NCI-H2227 treated with DMSO at 0.1 percent for 48 hours (cell line): ENCODE measurements around the gene GRIK3.

ENCODE experiments used
- DNase-seq: peaks from one replicate; lab custom pipeline; 2025; lab: John Stamatoyannopoulos, UW

The GRIK3 gene

DNA sequence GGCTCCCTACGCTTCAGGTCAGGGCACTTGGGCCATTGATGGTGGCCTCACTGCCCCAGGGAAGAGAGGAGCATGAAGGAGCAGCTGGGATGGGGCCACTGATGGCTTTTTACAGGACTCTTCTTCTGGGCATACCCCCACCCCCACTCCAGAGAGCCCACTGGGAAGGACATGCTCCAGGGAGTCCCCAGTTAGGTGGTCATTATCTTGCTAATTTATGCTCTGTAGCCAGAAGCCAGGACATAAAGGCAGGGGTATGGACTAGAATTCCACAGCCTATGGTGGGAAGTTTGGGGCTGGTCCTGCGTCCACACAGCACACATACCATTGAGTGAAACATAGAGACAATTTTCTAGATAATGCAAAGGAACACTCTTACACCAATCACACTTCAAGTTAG is 8.8 kb upstream of the GRIK3 start:
- DNase-seq = no peak

DNA sequence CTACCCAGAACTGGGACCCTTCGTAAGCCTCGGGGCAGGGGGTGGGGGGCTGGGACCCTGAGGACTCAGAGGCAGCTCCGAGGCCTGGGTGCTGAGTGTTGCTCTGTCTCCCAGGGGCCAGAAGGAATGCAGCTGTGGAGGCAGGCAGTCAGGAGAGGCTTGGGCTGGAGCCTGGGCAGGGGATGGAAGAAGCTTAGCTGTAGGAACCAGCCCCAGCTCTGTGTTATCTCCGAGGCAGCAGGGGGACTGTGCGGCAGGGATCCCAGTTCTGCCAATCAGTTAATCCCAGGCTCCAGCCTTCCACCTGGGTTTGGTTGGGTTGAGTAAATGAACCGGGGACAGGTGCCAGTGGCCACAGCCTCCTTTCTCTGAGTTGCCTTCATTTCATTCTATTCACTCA is 8.2 kb upstream of the GRIK3 start:
- DNase-seq = no peak

DNA sequence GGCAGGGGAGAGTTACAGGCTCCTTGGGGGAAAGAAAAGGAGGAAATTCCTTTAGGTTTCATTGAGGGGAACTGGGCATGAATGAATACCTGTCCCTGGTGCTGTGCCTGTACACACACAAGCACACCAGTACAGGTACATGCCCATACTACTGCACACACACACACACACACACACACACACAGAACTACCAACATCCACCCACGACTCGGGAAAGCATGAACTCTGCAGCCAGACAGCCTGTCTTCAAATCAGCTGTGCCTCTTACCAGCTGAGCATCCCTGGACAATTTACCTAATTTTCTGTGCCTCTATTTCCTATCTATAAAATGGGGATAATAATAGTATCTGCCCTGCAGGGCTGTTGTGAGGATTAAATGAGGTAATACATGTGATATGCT is 7.2 kb upstream of the GRIK3 start:
- no peak for DNase-seq

DNA sequence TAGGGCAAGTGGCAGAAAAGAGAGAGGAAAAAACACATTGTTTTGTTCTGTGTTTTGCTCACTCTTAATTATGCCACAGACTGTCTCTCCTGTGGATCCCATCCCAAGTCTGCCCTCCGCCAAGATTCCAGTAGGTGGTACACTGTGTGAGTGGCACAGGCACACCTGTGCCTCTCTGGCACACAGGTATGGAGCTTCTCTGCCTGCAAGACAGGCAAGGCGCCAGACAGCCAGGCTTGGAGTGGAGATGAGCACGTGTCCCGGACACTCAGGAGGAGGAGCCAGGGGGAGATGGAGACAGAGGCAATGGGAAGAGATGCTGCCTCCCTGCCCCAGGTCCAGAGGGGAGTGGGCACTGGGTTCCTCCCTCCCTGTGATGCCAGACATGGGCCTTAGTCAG is 6.5 kb upstream of the GRIK3 start:
- no peak for DNase-seq

DNA sequence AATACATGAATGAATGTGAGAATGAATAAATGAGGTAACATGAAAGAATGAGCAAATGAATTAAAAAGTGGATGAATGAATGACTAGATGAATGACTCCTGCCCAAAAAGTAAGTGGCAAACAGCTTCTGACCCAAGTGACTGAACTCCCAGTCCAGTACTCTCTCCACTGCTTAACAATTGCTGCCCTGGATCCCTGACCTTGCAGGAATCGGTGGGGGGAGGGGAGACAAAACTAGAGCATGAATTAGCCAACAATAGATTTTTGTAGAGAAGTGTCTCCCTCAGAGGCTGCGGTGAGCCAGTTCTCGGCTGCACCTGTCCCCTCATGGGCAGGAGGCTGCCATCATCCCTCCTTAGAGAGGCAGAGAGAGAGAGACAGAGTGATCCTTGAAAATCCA is 5.9 kb upstream of the GRIK3 start:
- peak; percentile 29 for DNase-seq

DNA sequence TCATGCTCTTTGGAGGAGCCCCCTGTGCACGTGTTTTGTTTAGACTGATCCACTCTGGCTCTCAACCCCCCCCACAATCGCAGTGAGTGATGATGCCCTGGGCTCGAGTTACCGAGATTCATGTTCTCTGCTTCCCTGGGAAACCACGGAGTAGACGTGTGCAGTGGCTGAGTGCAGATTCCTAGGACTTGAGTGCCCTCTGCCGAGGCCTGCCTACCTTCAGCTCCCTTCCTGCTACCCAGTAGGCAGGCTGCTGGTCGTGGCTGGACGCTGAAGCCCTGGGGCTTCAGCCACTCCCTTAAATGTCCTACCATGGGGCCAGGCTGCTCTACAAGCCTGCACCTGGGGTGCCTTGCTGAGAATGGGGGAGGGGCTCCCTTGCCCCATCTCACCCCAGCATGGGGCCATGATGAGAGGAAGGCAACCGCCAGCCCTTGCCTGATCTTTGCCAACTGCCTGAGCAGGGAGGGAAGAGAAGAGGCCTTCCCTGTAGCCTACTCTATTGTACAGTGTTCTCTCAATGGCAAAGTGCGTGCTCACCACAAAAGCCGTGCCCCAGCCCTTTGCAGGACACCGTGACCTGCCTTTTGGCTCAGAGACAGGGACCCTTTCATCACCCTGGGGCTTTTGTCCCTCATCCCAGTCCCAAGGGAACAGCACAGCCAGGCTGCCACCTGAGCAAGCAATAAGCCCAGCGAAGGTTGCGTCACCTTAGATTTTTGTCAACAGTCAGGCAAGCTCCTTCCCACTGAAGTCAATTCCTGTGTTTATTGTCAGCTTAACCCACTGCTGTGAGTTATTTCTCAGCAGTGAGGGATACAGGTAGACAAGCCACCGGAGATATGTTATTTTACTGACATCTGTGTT is 4.1 kb upstream of the GRIK3 start:
- DNase-seq = peak; percentile 54

DNA sequence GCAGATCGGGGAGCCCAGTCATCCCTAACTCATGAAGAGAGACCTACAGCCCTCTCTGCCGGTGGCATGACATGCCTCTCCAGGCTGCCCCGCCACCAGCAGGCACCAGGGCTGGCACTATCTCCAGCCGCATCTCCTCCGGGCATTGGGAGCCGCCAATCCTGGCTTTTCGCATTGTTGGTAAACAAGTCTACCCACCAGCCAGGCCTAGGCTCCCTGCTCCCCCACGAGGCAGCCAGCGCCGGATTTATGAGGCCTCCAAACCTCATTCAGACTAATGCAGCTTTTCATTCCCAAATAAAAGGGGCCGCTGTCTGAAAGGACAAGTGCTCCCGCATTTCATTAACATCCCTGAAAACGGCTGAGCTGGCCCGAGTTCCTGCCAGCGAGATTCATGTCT is 3.4 kb upstream of the GRIK3 start:
- no peak for DNase-seq

DNA sequence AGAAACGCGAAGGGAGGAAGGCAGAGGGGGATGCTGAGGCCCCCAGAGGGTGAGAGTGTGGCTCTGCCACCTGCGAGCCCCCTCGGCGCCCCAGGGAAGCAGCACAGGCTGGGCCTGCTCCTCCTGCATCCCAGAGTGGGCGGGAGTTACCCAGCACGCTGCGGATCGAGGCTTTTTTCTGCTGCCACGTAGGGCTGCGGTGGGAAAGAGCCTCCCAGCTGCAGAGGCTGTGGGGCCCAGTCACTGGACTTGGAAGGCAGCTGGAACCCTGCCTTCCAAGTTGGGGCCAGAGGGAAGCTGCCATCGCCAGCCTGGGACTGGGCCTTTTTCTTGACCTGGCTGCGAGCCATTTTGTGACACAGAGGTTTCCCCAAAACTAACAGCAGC is 2.3 kb upstream of the GRIK3 start:
- no peak for DNase-seq

DNA sequence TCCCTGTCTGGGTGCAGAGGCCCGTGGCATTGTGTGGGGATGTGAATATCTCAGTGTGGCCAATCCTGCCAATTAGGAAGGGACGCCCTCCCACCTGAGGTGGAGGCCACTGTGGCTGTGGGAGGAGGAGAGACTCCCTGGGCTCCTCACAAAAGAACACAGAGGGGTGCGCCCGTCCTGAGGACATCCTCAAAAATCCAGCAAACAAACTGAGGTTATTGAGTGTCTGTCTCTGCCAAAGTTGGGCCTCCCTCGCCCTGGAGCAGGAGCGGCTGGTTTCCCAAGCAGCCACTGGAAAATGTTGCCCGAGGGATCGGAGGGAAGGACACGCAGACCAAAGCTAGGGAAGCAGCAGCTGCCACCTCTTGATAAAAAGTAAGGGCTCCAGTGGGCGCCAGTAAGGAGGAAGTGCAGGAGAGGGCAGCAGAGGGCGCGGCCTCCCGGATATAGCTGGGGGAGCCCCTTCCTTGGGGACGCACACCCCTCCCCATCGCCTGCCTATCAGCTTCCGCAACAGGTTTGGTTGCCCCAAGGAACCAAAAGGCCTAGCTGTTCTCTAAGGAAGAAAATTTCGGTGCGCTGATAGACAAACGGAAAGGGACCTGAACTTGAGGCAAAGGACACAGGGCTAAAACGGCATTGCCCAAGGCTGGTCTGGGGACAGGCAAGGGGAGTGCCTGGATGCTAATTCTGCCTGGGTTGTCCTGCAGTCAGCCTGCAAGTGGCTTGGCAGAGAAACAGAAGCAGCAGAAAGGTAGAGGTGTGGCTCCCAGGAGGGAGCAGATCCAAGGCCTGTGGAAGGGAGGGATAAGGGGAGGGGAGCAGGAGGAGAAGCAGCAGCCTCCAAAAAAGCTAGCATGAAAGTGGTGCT is 1.7 kb upstream of the GRIK3 start:
- no peak for DNase-seq

DNA sequence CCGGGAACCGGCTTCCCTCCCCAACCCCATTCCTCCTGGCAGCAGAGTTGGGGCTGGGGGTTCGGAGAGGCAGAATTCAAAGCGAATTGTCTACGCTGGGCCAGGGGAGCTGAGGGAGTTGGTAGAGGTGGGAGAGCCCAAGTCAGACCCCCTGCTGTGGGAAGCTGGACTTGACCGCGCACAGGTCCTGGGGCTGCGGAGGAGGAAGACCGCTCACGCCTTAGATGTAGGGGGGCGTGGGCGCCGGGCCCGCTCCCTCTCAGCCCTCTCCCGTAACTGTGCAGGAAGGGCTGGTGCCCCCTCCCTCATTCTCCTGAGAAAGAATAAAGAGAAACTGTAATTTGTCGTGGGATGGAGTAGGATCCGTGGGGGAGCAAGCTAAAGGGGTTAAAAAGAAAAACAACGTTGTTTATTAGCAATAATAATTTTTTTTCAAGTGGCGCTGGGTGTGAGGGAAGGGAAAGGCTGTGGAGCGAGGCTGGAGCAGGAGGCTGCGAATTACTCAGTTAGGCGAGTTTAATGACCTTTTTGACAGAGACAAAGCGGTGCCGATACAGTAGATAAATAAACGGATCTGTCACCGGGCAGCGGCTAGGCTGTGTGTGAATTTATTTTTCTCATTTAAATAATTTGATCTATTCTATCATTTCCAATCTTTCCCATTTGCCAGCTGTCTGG is 838 bp upstream of the GRIK3 start:
- DNase-seq = no peak

DNA sequence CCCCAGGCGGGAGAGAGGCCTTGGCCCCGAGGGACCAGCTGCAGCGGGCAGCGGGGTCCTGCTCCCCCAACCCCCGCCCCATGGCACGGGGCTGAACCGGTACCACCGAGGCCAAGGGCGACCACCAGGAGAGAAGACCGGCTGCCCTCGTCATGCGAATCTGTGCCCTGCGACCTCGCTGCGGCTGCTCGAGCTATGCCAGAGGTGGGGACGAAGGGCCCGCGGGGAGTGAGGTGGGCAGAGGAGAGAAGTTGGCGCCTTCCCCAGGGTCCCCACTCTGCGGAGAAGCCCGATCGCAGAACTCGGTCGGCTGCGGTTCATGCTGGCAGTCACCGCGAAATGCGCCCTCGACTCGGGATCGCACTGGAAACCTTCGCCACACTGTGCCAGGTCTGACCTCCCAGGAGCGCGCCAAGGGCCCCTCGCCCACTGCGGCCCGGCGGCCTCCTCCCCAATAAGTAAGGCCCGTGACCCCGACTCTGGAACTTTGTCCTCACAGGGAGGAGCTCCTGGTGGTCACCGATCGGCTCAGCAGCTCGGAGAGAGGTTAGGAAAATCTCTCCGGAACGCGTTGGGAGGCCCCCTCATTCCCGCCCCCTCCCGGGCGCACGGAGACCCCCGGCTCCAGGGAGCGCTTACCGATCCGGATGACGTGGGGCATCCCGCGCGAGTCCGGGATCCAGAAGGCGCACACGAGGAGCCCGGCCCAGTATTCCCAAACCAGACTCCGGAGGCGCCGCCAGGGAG is 787 bp downstream of the GRIK3 start:
- DNase-seq = no peak

DNA sequence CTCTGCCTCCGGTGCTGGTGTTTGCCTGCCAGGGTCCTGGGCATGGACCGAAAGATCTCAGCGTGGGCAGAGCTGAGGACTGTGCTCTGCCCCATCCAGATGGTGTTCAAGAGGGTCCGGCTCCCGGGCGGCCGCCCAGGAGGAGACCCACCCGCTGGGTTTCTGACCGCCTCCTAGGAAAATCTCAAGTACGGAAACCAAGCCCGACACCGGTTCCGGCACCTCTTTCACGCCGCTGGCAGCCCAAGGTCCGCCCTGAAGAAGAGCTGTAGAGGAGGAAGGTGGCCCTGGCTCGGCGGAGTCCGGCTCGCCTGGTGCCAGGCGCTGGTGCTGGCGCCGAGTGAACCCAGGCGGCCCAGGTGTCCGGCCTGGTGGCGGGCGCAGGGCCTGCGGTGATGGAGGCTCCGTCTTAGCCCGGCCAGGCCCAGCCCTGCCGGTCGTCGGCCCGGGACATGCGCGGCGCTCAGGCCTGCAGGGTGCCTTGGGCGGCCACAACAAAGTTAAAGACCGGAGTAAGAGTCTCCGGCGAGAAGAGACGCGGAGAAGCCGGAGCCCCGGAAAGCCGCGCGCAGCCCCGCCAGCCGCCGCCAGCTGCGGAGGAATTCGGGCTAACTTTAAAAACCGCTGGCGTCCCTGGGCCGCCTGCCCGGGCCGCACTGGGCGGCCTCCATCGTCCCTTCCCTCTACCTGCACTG is 1.5 kb downstream of the GRIK3 start:
- DNase-seq = no peak

DNA sequence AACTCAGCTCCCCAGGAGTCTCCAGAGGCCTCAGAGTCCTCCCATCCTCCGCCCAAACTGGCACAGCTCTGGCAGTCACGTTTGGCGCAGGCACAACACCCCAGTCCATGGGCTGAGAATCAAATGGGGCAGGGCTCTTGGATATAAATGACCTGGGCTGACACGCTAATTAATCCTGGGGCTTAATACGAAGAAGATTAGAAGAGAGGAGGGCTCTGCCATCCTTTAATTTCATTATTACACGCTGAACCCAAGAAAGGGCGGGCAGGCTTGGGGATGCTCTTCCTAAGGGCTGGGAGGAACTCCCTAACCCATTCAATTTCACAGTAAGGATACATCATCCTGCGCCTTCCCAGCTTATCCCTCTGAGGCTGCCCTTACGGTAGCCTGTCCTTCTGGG is 2.4 kb downstream of the GRIK3 start:
- DNase-seq = no peak

DNA sequence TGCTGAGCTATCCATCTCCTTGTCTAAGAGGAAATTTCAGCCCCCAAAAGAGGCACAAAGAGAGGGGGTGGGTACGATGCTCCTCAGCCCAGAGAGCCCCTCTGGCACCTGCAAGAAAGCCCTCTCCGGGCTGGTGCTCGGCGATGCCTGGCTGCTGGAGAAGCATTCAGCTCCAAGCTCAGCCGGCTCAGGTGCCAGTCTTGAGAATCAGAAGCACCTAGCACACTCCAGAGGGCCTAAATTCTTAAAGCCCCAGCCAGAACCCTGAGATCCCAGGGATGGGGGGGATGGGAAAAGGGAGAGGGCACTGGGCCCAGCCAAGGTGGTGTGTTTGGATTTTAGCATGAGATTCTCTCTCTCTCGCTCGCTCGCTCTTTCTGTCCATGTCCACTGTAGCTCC is 2.9 kb downstream of the GRIK3 start:
- no peak for DNase-seq

DNA sequence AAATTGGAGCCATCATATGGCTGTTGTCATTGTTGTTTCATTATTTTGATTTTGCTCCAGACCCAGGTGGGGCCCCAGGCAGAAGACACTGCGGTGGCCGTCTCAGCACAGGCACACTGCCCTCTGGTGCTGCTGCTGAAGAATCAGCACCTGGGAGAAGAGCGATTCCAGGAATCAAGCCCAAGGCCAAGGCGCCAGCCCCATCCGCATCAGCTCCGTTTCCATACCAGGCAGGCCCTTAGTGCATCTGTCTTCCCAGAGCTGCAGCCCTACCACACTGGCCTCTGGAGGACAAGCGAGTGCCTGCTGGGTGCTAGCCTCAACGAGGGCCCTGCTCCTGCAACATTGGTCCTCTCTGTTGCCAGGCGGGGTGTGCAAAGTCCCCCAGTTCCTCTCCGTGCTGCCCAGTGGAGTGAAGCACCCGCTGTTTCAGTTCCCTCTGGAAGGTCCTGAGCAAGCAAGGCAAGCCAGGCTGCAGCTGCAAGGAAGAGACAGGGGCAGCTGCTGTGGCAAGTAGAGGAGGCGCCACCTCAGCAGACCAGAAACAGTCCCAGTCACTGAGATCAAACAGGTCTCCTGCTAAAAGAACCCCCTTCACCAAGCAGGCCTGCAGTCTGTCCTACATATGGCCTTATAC is 5.2 kb downstream of the GRIK3 start:
- no peak for DNase-seq

DNA sequence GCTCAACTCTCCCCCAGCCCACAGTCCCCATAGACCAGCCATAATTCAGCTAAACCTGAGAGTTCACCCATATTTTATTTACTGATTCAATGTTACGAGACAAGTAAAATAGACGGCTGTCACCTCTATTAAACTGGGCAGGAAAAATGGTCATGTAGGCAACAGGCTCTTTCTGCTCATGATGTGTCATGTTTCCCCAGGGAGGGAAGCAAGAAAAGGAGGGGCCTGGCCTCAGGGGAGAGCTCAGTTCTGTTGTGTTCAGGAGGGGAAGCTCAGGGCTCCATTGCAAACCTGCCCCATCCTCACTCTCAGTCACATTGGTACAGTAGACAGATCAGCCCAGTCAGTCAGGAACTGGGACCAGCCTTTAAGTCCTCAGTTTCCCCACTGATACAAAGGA is 12.8 kb downstream of the GRIK3 start:
- DNase-seq = no peak

DNA sequence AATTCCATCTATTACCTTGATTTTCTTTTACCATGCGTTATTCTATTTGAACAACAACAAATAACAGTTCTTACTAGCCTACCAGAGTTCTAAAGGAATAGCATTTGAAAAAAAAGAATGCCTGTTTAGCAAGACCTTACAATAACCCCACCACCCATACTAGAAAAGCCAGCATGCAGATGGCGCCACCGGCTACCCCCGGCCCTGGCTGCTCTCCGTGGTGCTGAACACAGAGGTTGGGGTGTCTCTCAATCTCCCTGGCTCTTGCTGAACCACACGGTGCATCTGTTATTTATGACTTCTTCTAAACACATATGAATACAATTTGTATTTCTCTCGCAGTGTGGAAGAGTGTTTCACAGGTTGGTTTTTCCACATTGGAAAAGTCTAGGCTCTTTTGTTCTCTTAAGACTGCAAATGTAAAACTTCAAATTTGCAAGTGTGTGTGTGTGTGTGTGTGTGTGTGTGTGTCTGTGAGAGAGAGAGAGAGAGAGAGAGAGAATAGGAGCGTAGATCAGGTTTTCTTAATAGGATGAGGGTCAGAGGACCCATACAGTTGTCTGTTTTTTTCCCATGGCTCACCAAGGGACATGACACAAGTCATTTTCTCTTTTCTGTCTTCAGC is 13.6 kb downstream of the GRIK3 start:
- DNase-seq = peak; percentile 31

DNA sequence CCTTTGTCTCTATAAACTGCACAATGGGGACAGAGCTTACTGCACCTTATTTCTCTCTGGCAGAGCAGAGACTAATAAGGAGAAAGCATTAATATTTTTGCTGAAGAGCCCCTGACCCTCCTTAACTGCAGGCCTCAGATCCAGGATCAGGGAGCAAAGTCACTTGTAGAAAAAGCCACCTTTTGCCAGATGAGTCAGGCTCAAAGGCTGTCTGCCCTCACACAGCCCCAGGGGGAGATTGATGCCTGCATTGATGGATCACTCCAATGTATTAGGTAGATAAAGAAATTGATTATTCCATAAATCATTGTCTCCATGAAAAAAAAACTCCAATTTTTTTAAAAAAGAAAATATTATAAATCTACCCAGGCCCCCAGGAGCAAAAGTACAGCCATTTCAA is 15.8 kb downstream of the GRIK3 start:
- DNase-seq = no peak

DNA sequence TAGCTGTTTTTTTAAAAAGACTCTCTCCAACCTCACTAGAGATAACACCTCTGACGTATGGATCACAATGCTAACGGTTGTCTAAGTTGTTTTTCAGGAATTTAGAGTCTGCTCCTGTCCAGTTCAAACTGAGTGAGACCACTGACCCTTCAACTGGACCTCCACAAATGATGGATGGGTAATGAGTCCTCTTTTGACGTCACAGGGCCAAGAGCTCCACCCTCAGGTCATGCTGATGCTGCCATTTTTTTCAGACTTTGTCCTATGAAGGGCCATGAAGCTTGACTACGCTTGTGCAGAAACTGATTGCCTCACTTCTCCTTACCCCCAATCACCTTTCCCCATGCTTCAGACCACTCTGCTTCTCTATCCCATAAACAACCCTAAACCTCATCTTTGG is 16.6 kb downstream of the GRIK3 start:
- DNase-seq = peak; percentile 68

DNA sequence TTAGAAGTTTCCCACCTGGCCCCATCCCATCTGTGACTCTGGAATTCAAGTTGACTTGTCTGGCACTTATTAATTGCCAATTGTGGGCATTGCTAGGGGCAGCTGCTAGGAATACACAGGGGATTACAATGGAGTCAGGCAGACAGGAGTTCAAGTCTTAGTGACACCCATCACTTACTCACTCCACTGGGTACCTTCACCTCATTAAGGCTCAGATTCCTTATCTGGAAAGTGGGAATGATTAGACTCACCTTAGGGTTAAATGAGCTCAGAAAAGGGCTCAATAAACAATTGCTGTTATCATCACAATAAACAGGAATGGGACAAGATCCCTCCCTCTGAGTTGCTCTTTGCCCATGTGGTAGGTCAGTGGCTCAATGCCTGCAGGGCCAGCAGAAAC is 18.2 kb downstream of the GRIK3 start:
- DNase-seq = no peak

DNA sequence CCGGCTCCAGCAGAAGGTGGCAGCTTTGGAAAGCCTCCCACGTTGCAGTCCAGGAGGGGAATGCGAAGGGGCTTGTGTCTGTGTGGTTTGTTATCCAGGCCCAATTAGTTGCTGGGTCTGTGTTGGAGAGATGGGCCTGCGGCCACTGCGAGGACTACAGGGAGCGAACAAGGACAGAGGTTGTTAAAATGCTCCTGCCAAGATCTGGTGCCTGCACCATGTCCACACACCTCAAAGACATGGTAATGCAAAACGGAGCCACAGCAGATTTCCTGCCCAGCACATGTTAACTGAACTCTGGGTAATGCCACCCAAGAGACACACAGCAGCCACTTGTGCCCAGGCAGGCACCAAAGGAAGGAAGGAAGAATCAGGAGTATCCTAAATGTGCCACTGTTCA is 18.6 kb downstream of the GRIK3 start:
- no peak for DNase-seq
